Skeletal muscle tissue (tissue), 4 donors: ENCODE results near the gene CHST11. TPM values are rescaled to one million over a fixed set of nuclear protein-coding genes. Genes with fewer than 3 reads are reported as not detected.

Experiments
- H3K27ac ChIP-seq: one replicate; pipeline ENCODE4 v1.7.0; 2013; ENCODE audit warnings: mild to moderate bottlenecking, low read depth, low read length, inconsistent platforms
- H3K27me3 ChIP-seq, 3 donors: one replicate each; pipeline ENCODE4 v1.7.0; 2013; ENCODE audit warnings: low read length in 3 of 3; ENCODE audit not compliant: control insufficient read depth in 3 of 3, insufficient read depth in 3 of 3
- H3K36me3 ChIP-seq, 3 donors: one replicate each; pipeline ENCODE4 v1.7.0; 2013; ENCODE audit warnings: low read length in 3 of 3; ENCODE audit not compliant: control insufficient read depth in 3 of 3, insufficient read depth in 3 of 3
- H3K4me1 ChIP-seq, 3 donors: one replicate each; pipeline ENCODE4 v1.7.0; 2013; ENCODE audit warnings: low read length in 3 of 3, mild to moderate bottlenecking in 3 of 3; ENCODE audit not compliant: control insufficient read depth in 3 of 3, insufficient read depth in 3 of 3
- H3K4me3 ChIP-seq, 3 donors: one replicate each; pipeline ENCODE4 v1.7.0; 2013; ENCODE audit warnings: low read length in 3 of 3
- H3K9ac ChIP-seq, 3 donors: one replicate each; pipeline ENCODE4 v1.7.0; 2013; ENCODE audit warnings: low read length in 3 of 3, mild to moderate bottlenecking in 3 of 3, moderate library complexity in 2 of 3, low read depth in 1 of 3
- H3K9me3 ChIP-seq, 3 donors: one replicate each; pipeline ENCODE4 v1.7.0; 2013; ENCODE audit warnings: low read length in 3 of 3; ENCODE audit not compliant: control insufficient read depth in 3 of 3
- total RNA-seq: library from RNA; depleted of rRNA; stranded (reverse); fragments of >200 nt; gene quantifications from one replicate; pipeline ENCODE4 v1.2.3, GENCODE V29; 2014
- donor health status: Osteomylitis.

Gene CHST11
- total RNA-seq, 1 donor from 2014 or later, result 2.1 TPM

GRCh38 chr12:104486363-104486750 lies 29.6 kb downstream of the CHST11 start:
- Histone ChIP-seq H3K27ac (peak overlapping the region; percentile 51), H3K9me3 (no peaks in the 10 kb centered on the region), H3K36me3 (no peaks in the 10 kb centered on the region), H3K4me1 (peaks cover 9 to 15% (median 10%) of the 10 kb centered on the region in 3 donors), H3K27me3 (no peaks in the 10 kb centered on the region), H3K9ac (no peak overlapping the region), H3K4me3 (no peak overlapping the region)

GRCh38 chr12:104486943-104487819 lies 30.4 kb downstream of the CHST11 start:
- Histone ChIP-seq H3K27me3 (no peaks in the 10 kb centered on the region), H3K4me1 (peaks cover 9 to 15% (median 10%) of the 10 kb centered on the region in 3 donors), H3K9me3 (no peaks in the 10 kb centered on the region), H3K4me3 (no peak overlapping the region), H3K27ac (peak overlapping the region; percentile 51), H3K9ac (no peak overlapping the region), H3K36me3 (no peaks in the 10 kb centered on the region)

- Histone ChIP-seq H3K4me1 (peaks cover 9 to 15% (median 10%) of the 10 kb centered on the region in 3 donors), H3K9ac (no peak overlapping the region)
These were observed 31.6 kb downstream of the CHST11 start for GRCh38 chr12:104488374-104488773.

DNA sequence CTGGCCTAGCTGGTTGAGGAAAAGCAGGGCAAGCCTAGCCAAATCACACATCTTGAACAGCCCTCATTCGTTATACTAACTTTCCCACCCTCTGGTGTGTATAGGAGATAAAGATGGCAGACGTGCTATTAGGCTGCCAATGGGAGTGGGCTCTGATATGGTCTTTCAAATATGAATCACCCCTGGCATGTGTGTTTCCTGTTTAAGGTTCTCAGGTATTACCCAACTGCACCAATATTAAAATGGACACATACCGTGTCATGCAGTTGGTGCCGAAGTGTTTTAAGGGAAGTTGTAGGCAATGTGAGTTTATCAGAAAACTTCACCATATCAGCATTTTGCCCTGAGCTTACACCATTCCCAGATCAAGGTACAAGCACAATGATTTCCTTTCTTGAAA lies 33.4 kb downstream of the CHST11 start:
- H3K36me3 ChIP-seq, result no peaks in the 10 kb centered on the region
- H3K4me1 ChIP-seq, result peaks cover 10 to 21% (median 12%) of the 10 kb centered on the region in 3 donors
- H3K9ac ChIP-seq, result no peak overlapping the region
- H3K9me3 ChIP-seq, result no peaks in the 10 kb centered on the region
- H3K27ac ChIP-seq, result no peak overlapping the region
- no peak overlapping the region for H3K4me3 ChIP-seq
- no peaks in the 10 kb centered on the region for H3K27me3 ChIP-seq

More at GRCh38 chr12:104488374-104488773, 31.6 kb downstream of the CHST11 start:
- no peaks in the 10 kb centered on the region for H3K27me3 ChIP-seq
- no peak overlapping the region for H3K4me3 ChIP-seq
- no peaks in the 10 kb centered on the region for H3K9me3 ChIP-seq
- no peaks in the 10 kb centered on the region for H3K36me3 ChIP-seq
- H3K27ac ChIP-seq, result no peak overlapping the region

DNA sequence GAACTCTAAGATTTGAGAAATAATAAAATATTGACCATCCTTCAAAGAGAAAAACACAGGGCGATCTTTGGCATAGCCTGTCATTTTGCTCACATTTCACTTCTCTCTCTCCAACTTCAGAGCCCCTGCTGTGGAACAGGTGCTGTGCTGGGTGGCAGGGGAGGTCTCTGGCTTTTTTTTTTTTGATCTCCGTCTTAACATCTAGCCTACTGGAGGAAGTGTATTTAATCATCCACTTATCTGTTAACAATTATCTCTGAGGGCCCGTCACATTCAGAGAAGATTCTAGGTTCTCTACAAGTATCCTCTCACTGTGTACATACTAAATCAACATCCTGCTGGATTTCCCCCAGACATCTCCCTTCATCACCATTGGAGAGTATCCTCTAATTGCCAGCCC lies 34.1 kb downstream of the CHST11 start:
- H3K4me3 ChIP-seq, result no peak overlapping the region
- H3K36me3 ChIP-seq, result no peaks in the 10 kb centered on the region
- no peaks in the 10 kb centered on the region for H3K9me3 ChIP-seq
- no peaks in the 10 kb centered on the region for H3K27me3 ChIP-seq
- H3K27ac ChIP-seq, result no peak overlapping the region
- H3K4me1 ChIP-seq, result peaks cover 7 to 19% (median 8%) of the 10 kb centered on the region in 3 donors
- H3K9ac ChIP-seq, result no peak overlapping the region

DNA sequence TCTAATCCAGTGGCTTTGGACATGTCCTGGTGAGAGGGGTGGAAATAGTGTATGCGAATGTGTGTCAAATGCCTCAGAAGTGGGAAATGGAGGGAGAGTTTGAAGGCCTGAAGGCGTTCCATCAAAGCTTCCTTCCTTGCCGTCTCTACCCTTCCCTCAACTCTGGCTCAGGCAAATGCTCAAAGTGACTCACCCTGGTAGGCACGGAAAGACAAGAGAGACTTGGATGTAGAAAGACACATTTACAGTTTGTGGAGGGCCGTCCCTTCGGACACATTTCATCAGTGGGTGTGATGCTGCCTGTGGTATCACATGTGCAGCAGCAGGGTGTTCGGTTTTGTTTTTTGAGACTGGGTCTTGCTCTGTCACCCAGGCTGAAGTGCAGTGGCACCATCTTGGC lies 36.7 kb downstream of the CHST11 start:
- peak overlapping the region; percentile 52 for H3K27ac ChIP-seq

GRCh38 chr12:104494137-104494792 lies 37.5 kb downstream of the CHST11 start:
- Histone ChIP-seq H3K4me3 (peak overlapping the region in 1 of 3 donors; percentile 24), H3K36me3 (no peaks in the 10 kb centered on the region), H3K27ac (peak overlapping the region; percentile 52), H3K9ac (no peak overlapping the region), H3K9me3 (no peaks in the 10 kb centered on the region), H3K4me1 (peaks cover 0 to 5% (median 3%) of the 10 kb centered on the region in 3 donors), H3K27me3 (no peaks in the 10 kb centered on the region)

More for the DNA sequence above, 36.7 kb downstream of the CHST11 start:
- no peaks in the 10 kb centered on the region for H3K9me3 ChIP-seq
- no peak overlapping the region for H3K9ac ChIP-seq
- no peak overlapping the region for H3K4me3 ChIP-seq
- H3K27me3 ChIP-seq, result no peaks in the 10 kb centered on the region
- no peaks in the 10 kb centered on the region for H3K36me3 ChIP-seq
- peaks cover 0 to 5% (median 3%) of the 10 kb centered on the region in 3 donors for H3K4me1 ChIP-seq

DNA sequence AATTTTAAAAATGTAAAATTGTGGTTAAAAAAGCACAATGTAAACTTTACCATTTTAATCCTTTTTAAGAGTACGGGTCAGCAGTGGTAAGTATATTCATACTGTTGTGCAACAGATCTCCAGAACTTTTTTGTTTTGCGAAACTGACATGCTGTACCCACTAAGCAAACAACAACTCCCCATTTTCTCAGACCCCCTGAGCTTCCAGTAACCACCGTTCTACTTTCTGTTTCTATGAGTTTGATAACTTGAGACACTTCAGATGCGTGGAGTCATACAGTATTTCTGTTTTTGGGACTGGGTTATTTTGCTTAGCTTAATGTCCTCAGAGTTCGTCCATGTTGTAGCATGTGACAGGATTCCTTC lies 38.0 kb downstream of the CHST11 start:
- Histone ChIP-seq H3K27me3 (no peaks in the 10 kb centered on the region), H3K27ac (peak overlapping the region; percentile 52), H3K4me3 (no peak overlapping the region), H3K4me1 (peaks cover 0 to 5% (median 3%) of the 10 kb centered on the region in 3 donors), H3K36me3 (no peaks in the 10 kb centered on the region), H3K9ac (no peak overlapping the region), H3K9me3 (no peaks in the 10 kb centered on the region)

DNA sequence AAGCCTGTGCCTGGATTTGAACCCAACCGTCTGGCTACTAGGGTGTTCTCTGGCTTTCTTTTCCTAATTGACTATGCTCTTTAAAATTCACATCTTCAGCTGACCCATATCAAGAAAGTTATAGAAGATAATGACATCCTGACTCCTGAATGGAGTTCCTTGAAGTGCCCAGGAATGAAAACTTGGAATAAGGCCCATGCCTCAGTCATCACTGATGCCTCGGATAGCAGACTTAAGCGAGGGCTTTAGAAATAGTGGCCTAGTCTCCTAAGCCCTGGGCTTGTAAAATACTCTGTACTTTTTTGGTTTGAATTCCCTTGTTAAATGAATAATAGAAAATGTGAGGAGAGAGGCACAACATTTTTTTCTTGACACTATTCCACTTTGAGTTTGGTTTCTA lies 39.0 kb downstream of the CHST11 start:
- H3K27ac ChIP-seq, result no peak overlapping the region
- no peaks in the 10 kb centered on the region for H3K9me3 ChIP-seq
- peaks cover 0 to 5% (median 3%) of the 10 kb centered on the region in 3 donors for H3K4me1 ChIP-seq
- H3K27me3 ChIP-seq, result no peaks in the 10 kb centered on the region
- H3K4me3 ChIP-seq, result no peak overlapping the region
- no peak overlapping the region for H3K9ac ChIP-seq
- H3K36me3 ChIP-seq, result no peaks in the 10 kb centered on the region

DNA sequence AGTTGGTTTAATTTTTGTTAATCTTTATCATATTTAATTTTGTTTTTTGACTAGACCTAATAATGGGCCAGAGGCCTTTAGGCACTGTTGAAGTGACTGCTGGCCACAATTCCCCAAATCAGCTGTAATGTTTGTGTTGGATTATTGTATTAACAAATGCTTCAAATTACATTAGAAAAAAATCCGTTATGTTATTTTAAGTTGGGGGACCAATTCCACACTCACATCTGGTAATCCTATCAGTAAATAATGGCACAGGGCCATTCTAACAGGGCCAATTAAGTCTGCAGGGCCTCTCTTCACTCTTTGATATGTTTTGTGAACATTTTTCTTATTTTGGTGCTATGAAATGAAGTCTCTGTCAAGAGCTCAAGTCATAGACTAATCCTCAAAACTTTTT lies 39.6 kb downstream of the CHST11 start:
- H3K36me3 ChIP-seq, result no peaks in the 10 kb centered on the region
- peaks cover 0 to 5% (median 3%) of the 10 kb centered on the region in 3 donors for H3K4me1 ChIP-seq
- H3K9me3 ChIP-seq, result no peaks in the 10 kb centered on the region
- no peak overlapping the region for H3K9ac ChIP-seq
- H3K27me3 ChIP-seq, result no peaks in the 10 kb centered on the region
- H3K4me3 ChIP-seq, result no peak overlapping the region
- H3K27ac ChIP-seq, result no peak overlapping the region
